Activated T-helper 17 cell treated with anti-CD3 and anti-CD28 coated beads, Interleukin-2, amount 50 U/mL, for 72 hours (primary cell): ENCODE results near the gene PROX2. TPM values are rescaled to one million over a fixed set of nuclear protein-coding genes. Genes with fewer than 3 reads are reported as not detected.

Source experiments
- ATAC-seq: fragments of 150-1000 bp; cut with Tn5 transposase; replicated peaks from 2 replicates; pipeline ENCODE4 v1.10.0; 2021; ENCODE audit warnings: mild to moderate bottlenecking, moderate library complexity
- H3K27ac Mint-ChIP-seq: one replicate; pipeline ENCODE4 v1.8.0; 2022; ENCODE audit warnings: mixed read lengths
- H3K27me3 Mint-ChIP-seq: one replicate; pipeline ENCODE4 v1.8.0; 2022; ENCODE audit warnings: mixed read lengths
- H3K36me3 Mint-ChIP-seq: one replicate; pipeline ENCODE4 v1.8.0; 2022; ENCODE audit warnings: low read depth, mild to moderate bottlenecking, mixed read lengths
- H3K4me1 Mint-ChIP-seq: one replicate; pipeline ENCODE4 v1.8.0; 2022; ENCODE audit warnings: mixed read lengths
- H3K4me3 Mint-ChIP-seq: one replicate; pipeline ENCODE4 v1.8.0; 2022; ENCODE audit warnings: mild to moderate bottlenecking, mixed read lengths
- H3K9me3 Mint-ChIP-seq: one replicate; pipeline ENCODE4 v1.8.0; 2022; ENCODE audit warnings: mixed read lengths
- total RNA-seq, 2 donors: library from RNA; stranded (reverse); gene quantifications; one replicate each; pipeline ENCODE4 v1.2.3, GENCODE V29; 2022

PROX2 gene
- total RNA-seq, 2 donors from 2014 or later = 0.71 TPM

DNA sequence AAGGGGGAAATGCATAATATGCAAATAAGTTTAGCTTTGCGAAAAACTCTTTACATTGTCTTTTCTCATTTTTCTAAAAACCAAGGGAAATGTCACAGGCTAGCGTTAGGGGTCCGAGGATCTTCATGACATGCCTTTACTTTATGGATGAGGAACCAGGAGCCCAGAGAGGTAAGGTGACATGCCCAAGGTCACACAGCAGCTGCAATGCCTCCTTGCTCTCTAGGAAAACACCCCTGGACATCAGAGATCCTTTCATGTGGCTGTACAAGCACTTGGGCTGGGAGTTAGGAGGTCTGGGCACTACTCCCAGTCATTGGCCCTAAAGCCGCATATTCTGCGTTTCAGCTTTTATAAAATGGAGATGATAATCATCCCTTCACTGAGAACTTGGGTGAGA lies 741 bp downstream of the PROX2 start:
- Mint-ChIP-seq H3K27me3 (no peaks in the 10 kb centered on the region), H3K27ac (peak overlapping the region; percentile 83), H3K36me3 (no peaks in the 10 kb centered on the region), H3K4me1 (peaks cover 25% of the 10 kb centered on the region), H3K4me3 (peak overlapping the region; percentile 83), H3K9me3 (no peaks in the 10 kb centered on the region)
- ATAC-seq = no peak

DNA sequence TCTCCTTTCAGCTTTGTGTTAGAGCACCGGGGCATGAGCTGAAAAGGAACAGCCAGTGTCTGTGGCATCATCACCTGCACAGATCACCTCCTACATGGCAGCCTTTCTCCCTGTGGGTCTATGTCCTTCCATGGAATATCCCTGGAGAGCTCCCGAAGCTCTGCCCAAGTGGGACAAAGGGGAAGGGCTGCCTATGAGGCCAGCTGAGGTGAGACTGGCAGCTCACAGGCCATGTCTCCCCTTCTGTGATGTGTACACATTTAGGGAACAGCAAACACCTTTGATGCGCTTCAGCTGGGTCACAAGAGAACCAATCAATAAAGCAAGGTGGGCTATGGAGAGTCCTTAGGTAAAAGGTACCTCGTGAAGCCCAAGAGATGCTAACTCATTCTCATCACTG lies 4.1 kb downstream of the PROX2 start:
- no peak overlapping the region for H3K27ac Mint-ChIP-seq

DNA sequence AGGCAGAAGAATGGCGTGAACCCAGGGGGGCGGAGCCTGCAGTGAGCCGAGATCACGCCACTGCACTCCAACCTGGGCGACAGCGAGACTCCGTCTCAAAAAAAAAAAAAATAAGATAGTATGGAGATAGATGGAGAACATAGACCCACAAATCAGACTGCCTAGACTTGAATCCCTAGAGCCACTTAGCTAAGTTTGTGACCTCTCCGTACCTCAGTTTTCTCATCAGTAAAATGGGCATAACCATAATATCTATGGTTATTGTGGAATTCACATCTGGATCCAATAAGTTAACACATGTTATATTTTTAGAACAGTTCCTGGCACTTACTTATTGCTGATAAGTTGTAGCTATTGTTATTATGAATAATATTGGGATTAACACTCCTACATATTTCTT lies 7.2 kb downstream of the PROX2 start:
- H3K27me3 Mint-ChIP-seq = no peaks in the 10 kb centered on the region
- no peak overlapping the region for H3K27ac Mint-ChIP-seq
- peaks cover 17% of the 10 kb centered on the region for H3K4me1 Mint-ChIP-seq
- H3K4me3 Mint-ChIP-seq = no peak overlapping the region
- H3K9me3 Mint-ChIP-seq = no peaks in the 10 kb centered on the region
- ATAC-seq = no peak
- no peaks in the 10 kb centered on the region for H3K36me3 Mint-ChIP-seq

More for the DNA sequence above, 4.1 kb downstream of the PROX2 start:
- Mint-ChIP-seq H3K36me3 (no peaks in the 10 kb centered on the region), H3K4me1 (peaks cover 26% of the 10 kb centered on the region), H3K27me3 (no peaks in the 10 kb centered on the region), H3K9me3 (no peaks in the 10 kb centered on the region), H3K4me3 (no peak overlapping the region)
- ATAC-seq = no peak

DNA sequence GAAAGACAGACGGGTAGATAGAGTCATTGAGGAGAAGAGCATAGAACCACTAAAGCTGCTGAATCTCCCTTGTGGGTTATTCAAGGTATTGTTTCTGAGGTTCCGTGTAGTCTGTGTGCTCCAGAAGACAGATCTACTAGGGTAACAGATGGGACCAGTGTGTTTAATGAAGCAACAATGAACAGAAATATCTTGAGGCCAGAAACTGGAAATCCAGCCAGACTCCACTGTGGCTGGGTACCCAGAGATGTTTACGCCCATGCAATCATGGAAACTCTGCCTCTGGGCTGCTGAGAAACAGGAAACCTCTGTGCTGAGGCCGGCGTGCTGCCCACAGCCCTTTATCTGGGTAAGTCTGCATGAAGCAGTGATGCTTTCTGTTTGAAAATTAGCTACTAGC lies 8.3 kb downstream of the PROX2 start:
- ATAC-seq = peak; percentile 100
- peaks cover 14% of the 10 kb centered on the region for H3K4me1 Mint-ChIP-seq
- no peaks in the 10 kb centered on the region for H3K27me3 Mint-ChIP-seq
- H3K27ac Mint-ChIP-seq = peak overlapping the region; percentile 71
- no peaks in the 10 kb centered on the region for H3K9me3 Mint-ChIP-seq
- H3K4me3 Mint-ChIP-seq = peak overlapping the region; percentile 54
- no peaks in the 10 kb centered on the region for H3K36me3 Mint-ChIP-seq

DNA sequence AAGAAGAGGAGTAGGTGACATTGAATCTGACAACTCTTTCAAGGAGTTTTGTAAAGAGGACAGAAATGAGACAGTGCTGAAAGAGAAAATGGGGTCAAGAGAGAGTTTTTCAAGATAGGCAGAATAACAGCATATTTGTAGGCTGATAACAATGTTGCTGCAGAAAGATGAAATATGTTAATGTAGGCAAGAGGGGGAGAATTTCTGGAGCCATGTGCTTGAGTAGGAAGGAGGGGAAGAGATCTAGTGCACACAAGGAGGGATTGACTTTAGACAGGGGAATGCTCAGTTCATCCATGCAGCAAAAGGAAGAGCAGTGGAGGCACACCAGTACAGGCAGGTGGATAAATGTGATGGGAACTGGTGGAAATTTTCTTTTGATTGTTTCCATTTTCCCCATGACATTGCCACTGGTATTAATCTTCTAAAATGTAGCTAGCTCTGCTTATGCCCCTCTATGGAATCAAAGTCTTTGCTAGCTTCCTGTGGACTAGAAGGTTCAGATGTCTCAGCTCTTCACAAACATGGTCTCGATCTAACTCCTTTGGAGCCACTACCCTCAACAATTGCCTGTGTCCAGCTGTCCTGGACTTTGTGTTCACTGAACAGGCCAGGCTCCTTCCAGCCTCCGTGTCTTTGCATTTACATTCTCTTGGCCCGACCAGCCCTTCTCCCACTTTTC lies 9.1 kb downstream of the PROX2 start:
- Mint-ChIP-seq H3K4me3 (peak overlapping the region; percentile 54), H3K9me3 (no peaks in the 10 kb centered on the region), H3K4me1 (peaks cover 14% of the 10 kb centered on the region), H3K27me3 (no peaks in the 10 kb centered on the region), H3K36me3 (no peaks in the 10 kb centered on the region), H3K27ac (peak overlapping the region; percentile 71)
- no peak for ATAC-seq

DNA sequence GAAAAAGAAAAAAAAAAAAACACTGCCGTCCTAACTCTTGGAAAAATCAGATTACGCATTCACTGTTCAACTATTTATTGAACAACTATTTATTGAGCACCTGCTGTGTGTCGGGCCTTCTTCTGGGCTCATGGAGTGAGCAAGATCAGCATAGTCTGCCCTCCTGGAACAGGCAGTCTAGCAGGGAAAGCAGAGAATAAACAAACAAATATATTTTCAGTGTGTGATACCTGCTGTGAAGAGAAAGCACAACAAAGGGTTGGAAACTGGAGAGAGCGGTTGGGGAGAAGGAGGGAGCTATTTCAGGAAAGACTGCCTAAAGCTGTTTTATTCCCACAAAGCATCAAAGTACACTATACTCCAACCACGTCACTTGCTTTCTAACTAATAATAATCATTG lies 10.8 kb downstream of the PROX2 start:
- Mint-ChIP-seq H3K9me3 (no peaks in the 10 kb centered on the region), H3K27ac (no peak overlapping the region)

DNA sequence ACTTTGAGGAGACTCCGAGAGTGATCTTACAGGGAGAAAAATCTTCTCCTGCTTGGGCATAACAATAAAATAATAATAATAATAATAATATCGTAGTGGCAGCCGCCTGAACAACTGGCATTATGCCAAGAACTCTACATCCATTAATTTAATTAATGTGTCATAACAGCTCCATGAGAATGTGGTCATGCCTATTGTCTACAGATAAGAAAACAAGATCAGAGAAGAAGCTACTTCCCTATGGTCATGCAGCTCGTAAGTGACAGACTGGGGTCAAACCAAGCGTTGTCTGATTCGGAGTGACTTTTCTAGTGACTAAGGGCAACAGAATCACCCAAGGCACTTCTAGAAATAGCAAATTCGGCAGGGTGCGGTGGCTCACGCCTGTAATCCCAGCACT lies 11.7 kb downstream of the PROX2 start:
- no peaks in the 10 kb centered on the region for H3K9me3 Mint-ChIP-seq
- no peaks in the 10 kb centered on the region for H3K36me3 Mint-ChIP-seq
- no peak overlapping the region for H3K27ac Mint-ChIP-seq
- H3K4me3 Mint-ChIP-seq = no peak overlapping the region
- no peak for ATAC-seq
- H3K27me3 Mint-ChIP-seq = no peaks in the 10 kb centered on the region
- H3K4me1 Mint-ChIP-seq = peaks cover 14% of the 10 kb centered on the region

More for the DNA sequence above, 10.8 kb downstream of the PROX2 start:
- Mint-ChIP-seq H3K4me3 (no peak overlapping the region), H3K27me3 (no peaks in the 10 kb centered on the region), H3K4me1 (peaks cover 14% of the 10 kb centered on the region), H3K36me3 (no peaks in the 10 kb centered on the region)
- no peak for ATAC-seq

DNA sequence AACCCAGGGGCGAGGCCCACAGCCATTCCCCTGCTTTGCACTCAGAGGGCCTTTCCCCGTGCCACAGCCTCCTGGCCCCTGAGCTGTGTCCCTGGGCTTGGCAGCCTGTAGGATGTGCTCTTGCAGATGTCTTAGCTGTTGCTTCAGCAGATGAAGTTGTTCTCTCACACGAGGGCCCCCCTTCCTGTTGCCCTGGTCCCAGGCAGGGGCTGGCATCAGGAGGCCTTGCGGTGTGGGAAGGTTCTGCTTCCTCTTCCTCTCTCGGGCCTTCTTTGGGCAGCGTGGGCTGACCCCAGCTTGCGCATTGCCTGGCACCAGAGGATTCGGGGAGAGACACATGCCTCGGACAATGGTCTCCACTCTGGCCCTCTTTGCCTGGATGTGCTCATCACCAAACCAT lies 12.7 kb downstream of the PROX2 start:
- Mint-ChIP-seq H3K4me1 (peaks cover 14% of the 10 kb centered on the region), H3K36me3 (no peaks in the 10 kb centered on the region)

DNA sequence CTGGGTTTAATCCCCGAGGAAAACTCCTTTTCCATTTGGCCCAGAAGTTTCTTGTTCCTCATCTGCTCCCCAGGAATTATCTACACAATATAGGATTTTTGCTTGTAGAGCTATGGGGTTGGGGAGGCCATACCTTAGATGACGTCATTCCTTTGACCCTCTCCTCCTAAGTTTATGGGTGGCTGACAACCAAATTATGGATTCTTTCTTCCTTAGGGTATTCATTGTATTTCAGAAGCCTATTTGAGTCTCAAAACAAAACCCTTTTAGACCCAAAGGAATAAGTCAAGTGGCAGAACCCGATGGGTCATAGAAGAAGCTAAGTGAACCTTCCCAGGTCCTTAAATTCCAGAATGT lies 14.2 kb downstream of the PROX2 start:
- no peaks in the 10 kb centered on the region for H3K27me3 Mint-ChIP-seq
- H3K9me3 Mint-ChIP-seq = no peaks in the 10 kb centered on the region
- ATAC-seq = no peak
- H3K4me3 Mint-ChIP-seq = no peak overlapping the region
- H3K27ac Mint-ChIP-seq = no peak overlapping the region
- H3K36me3 Mint-ChIP-seq = no peaks in the 10 kb centered on the region
- peaks cover 6% of the 10 kb centered on the region for H3K4me1 Mint-ChIP-seq

More for the DNA sequence above, 12.7 kb downstream of the PROX2 start:
- Mint-ChIP-seq H3K9me3 (no peaks in the 10 kb centered on the region), H3K4me3 (no peak overlapping the region), H3K27me3 (no peaks in the 10 kb centered on the region), H3K27ac (no peak overlapping the region)
- no peak for ATAC-seq

DNA sequence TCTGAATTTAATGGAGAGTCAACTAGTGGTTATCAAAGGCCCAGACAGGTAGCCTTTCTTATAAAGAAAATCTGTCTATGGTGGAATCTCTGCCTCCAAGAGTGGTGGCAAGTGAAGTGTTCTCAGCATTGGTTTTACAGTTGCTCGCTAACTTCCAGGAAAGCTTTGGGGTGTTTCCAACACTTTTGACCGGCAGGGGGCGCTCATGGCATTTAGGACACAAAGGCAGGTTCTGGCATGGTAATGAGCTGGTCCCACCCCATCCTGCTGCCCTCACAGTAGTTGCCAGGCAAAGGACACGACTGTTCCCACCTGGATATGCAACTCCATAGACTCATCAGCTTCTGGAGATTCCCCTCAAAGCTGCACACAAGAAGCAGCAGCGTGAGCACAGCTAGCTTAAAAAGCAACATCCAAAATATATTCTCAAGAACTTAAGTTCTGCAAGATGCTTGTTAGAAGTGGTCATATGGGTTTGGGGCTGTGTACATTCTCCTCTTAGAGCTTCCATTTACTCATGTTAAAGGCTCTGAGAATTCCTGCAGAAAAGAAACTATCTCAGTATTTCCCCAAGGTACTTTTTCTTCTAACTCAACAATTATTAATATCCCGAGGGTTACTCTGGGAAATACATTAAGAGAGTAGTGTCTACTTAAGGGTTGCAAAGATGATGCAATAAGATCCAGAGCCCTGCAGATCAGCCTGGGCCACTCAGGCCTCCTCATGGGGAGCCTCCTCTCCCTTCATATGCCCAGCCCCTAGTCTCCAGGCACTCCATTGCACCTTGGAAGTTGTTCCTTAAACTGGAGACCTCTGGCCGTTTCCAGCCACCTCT lies 14.8 kb downstream of the PROX2 start:
- H3K4me1 Mint-ChIP-seq = no peaks in the 10 kb centered on the region
- no peak overlapping the region for H3K4me3 Mint-ChIP-seq
- H3K36me3 Mint-ChIP-seq = no peaks in the 10 kb centered on the region
- H3K9me3 Mint-ChIP-seq = no peaks in the 10 kb centered on the region
- no peak overlapping the region for H3K27ac Mint-ChIP-seq
- ATAC-seq = peak; percentile 91
- no peaks in the 10 kb centered on the region for H3K27me3 Mint-ChIP-seq

DNA sequence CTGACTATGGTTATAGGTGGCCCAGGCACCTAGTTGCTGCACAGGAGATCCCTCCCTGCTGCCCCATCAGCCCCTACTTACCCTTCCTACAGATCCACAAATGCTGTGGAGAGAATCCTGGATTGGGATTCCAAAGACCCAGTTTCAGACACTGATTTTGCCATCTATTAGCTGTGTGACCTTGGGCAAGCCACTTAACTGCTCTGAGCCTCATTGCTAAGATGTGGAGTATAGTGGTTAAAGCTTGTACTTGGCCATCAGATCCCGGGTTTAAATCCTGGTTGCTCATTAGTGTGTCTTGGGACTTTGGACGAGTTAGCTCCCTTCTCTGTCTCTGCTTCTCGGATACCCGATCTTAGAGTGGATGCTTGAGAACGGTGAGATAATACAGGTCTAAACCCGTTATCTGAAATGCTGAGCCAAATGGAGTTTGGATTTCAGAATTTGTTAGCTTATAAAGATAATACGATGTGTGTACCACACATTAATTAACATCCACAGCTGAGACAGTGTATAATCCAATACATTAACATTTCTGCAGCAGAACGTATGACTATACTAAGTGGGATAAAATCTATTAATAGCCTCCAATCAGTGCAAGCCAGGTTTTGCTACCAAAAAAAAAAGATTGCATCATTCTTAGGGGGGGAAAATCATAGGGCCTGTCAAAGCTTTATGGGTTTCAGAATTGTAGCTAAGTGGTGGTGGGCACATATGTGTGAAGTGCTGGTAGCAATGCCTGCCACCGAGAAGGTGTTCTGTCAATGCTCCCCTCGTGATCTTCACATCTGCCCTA lies 16.0 kb downstream of the PROX2 start:
- no peaks in the 10 kb centered on the region for H3K27me3 Mint-ChIP-seq
- H3K27ac Mint-ChIP-seq = no peak overlapping the region
- no peak overlapping the region for H3K4me3 Mint-ChIP-seq
- no peak for ATAC-seq
- no peaks in the 10 kb centered on the region for H3K4me1 Mint-ChIP-seq
- H3K36me3 Mint-ChIP-seq = no peaks in the 10 kb centered on the region
- H3K9me3 Mint-ChIP-seq = no peaks in the 10 kb centered on the region

DNA sequence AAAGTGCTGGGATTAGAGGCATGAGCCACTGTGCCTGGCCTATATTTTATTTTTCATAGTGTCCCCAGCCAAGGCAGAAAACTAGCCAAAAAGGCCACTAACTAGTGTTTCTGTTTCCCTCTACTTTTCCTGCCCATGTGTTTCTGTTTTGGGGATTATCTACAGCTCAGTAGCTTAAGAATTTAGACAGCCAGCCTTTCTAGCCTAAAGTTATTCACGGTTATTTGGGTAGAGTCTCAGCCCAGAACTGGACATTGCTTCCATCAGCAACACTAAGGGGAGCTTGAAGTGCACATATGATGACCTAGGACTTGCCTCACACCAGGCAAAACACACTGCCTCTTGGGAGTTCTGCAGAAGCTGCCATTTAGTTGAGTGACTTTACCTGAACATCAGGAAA lies 17.9 kb downstream of the PROX2 start:
- Mint-ChIP-seq H3K27me3 (no peaks in the 10 kb centered on the region), H3K27ac (no peak overlapping the region), H3K4me3 (no peak overlapping the region), H3K4me1 (peaks cover 4% of the 10 kb centered on the region), H3K9me3 (no peaks in the 10 kb centered on the region), H3K36me3 (no peaks in the 10 kb centered on the region)
- ATAC-seq = no peak

DNA sequence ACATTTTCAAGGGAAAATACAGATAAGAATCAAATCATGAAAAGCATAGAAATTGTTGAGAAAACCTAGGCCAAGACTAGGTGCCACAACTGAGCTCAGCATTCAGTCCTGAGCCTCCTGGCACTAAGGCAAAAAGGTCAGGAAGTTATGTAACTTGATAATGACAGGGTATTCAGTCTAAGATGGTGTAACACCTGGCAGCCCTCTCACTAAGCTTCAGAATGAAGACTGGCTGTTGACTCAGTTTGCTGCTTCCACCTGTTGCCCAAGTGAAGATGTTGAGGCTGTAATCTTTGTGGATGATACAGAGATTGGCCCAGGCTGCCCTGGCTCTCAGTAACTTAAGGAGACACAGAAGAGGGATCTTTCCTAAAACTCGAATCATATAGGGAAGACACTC lies 19.6 kb downstream of the PROX2 start:
- ATAC-seq = no peak
- Mint-ChIP-seq H3K4me3 (no peak overlapping the region), H3K36me3 (no peaks in the 10 kb centered on the region), H3K9me3 (no peaks in the 10 kb centered on the region), H3K27me3 (no peaks in the 10 kb centered on the region), H3K27ac (no peak overlapping the region), H3K4me1 (peaks cover 7% of the 10 kb centered on the region)

DNA sequence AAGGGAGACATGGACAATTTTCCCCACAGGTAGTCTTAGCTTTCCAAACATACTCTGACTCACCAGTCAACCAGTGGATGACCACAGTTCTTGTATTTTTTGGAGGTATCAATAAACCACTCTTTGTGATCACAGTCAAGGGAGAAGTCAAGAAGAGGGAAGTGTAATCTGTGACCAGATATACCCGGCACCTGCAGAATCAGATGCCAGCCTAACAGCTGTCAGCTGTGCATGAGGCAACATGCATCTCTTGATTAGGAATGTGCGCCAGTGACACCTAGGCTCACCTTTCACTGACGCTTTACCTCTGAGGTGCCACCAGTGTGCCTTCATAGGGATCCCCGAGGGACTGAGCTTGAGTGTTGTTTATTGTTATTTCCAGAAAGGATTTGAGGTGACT lies 20.0 kb downstream of the PROX2 start:
- Mint-ChIP-seq H3K36me3 (no peaks in the 10 kb centered on the region), H3K4me3 (no peak overlapping the region), H3K27ac (no peak overlapping the region), H3K9me3 (no peaks in the 10 kb centered on the region), H3K4me1 (peaks cover 7% of the 10 kb centered on the region), H3K27me3 (no peaks in the 10 kb centered on the region)
- ATAC-seq = no peak

DNA sequence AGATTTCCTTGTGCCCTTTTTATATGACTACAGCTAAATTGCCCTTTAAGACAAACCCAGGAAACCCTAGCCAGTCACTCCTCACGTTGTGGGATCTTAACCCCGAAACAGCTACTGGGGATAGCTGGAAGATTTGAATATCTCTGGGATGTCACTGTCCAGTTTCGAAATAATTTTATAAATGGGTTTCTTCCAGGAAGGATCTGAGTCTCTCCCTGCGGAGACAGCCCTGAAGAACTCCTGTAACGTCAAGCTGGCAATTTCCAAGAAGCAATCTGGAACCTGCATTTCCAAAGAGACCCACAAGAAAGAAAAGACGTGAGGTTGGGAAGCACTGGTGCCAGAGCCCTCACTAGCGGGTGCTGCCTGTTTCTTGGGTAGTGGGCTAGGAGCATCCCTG lies 20.9 kb downstream of the PROX2 start:
- no peak overlapping the region for H3K27ac Mint-ChIP-seq
- no peaks in the 10 kb centered on the region for H3K27me3 Mint-ChIP-seq
- H3K4me3 Mint-ChIP-seq = no peak overlapping the region
- peaks cover 7% of the 10 kb centered on the region for H3K4me1 Mint-ChIP-seq
- ATAC-seq = no peak
- H3K9me3 Mint-ChIP-seq = no peaks in the 10 kb centered on the region
- H3K36me3 Mint-ChIP-seq = no peaks in the 10 kb centered on the region
